DOHH2 (cell line): ENCODE measurements around the gene NEGR1.

Source experiments
- H3F3A ChIP-seq: fragments of 200-600 bp; sonication (generic), shearing (Covaris generic); 2 replicates; pipeline ENCODE4 v1.6.0; 2016; ENCODE audit warnings: antibody characterized with exemption, mild to moderate bottlenecking; ENCODE audit not compliant: control insufficient read depth, insufficient read depth
- H3K27ac ChIP-seq: fragments of 200-600 bp; sonication (generic); 2 replicates; pipeline ENCODE4 v1.5.1; 2014; ENCODE audit warnings: low read depth, mild to moderate bottlenecking, low read length, moderate library complexity
- H3K27me3 ChIP-seq: fragments of 200-600 bp; sonication (generic); 2 replicates; pipeline ENCODE4 v1.6.1; 2014; ENCODE audit warnings: mild to moderate bottlenecking, low read length, mixed read lengths; ENCODE audit not compliant: control insufficient read depth
- H3K36me3 ChIP-seq: fragments of 200-600 bp; sonication (generic); 2 replicates; pipeline ENCODE4 v1.6.1; 2014; ENCODE audit warnings: mild to moderate bottlenecking, low read length, moderate library complexity, mixed read lengths; ENCODE audit not compliant: control insufficient read depth
- H3K4me1 ChIP-seq: fragments of 200-600 bp; sonication (generic); 2 replicates; pipeline ENCODE4 v1.6.1; 2014; ENCODE audit warnings: mild to moderate bottlenecking, low read length, mixed read lengths; ENCODE audit not compliant: control insufficient read depth
- H3K4me2 ChIP-seq: fragments of 200-600 bp; sonication (generic); 2 replicates; pipeline ENCODE4 v1.6.0; 2014; ENCODE audit warnings: mild to moderate bottlenecking, low read length, moderate library complexity
- H3K4me3 ChIP-seq: fragments of 200-600 bp; sonication (generic); 2 replicates; pipeline ENCODE4 v1.5.1; 2014; ENCODE audit warnings: mild to moderate bottlenecking, low read length, mixed read lengths
- H3K79me2 ChIP-seq: fragments of 200-600 bp; sonication (generic); 2 replicates; pipeline ENCODE4 v1.6.1; 2014; ENCODE audit warnings: mild to moderate bottlenecking, low read length, mixed read lengths; ENCODE audit not compliant: control insufficient read depth
- H3K9me2 ChIP-seq: fragments of 200-600 bp; sonication (generic); replicated peaks from 2 replicates; pipeline ENCODE4 v1.6.1; 2014; ENCODE audit warnings: mild to moderate bottlenecking, low read length, mixed read lengths; ENCODE audit not compliant: control insufficient read depth
- H3K9me3 ChIP-seq: fragments of 200-600 bp; sonication (generic); 2 replicates; pipeline ENCODE4 v1.6.1; 2014; ENCODE audit warnings: antibody characterized with exemption, low read length, mixed read lengths; ENCODE audit not compliant: control insufficient read depth, insufficient read depth
- H4K20me1 ChIP-seq: fragments of 200-600 bp; sonication (generic); 2 replicates; pipeline ENCODE4 v1.6.0; 2014; ENCODE audit warnings: low read depth, mild to moderate bottlenecking, antibody characterized with exemption, low read length, moderate library complexity; ENCODE audit not compliant: control insufficient read depth, insufficient read depth
- EZH2phosphoT487 ChIP-seq: fragments of 200-600 bp; sonication (generic); IDR thresholded peaks from 2 replicates; pipeline ENCODE4 v1.6.1; 2017; ENCODE audit warnings: borderline replicate concordance, mild to moderate bottlenecking, antibody characterized with exemption, low read length, moderate library complexity, mixed read lengths
- TF ChIP-seq, protein P1 (sequence below): fragments of 200-600 bp; sonication (generic); IDR thresholded peaks from one replicate; pipeline ENCODE4 v1.5.1; 2014; ENCODE audit warnings: antibody characterized with exemption, mild to moderate bottlenecking, low read depth, low read length; ENCODE audit not compliant: poor library complexity, severe bottlenecking

NEGR1 gene

DNA sequence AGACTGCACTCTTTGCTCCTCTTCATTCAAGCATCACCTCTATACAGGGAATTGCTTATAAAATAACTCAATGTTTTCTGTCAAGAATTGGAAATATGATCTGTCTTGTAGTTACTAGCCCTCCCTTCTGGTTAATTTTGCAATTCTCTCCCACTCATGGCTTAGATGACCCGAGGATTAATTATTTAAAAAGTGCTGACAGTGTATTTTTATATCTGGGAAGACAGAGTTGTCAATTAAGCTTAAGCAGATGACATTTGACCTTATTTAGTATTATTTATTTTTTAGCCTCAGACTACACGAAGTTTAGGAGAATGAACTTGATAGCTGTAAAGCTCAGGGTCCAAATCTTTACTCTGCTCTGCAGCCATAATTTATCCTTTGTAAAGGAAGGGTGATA lies 538.5 kb downstream of the NEGR1 start:
- Histone ChIP-seq H3K36me3 (no peaks in the 10 kb centered on the region), H3F3A (no peaks in the 10 kb centered on the region), H4K20me1 (no peaks in the 10 kb centered on the region), H3K9me3 (no peaks in the 10 kb centered on the region), H3K4me2 (no peak overlapping the region), H3K79me2 (no peaks in the 10 kb centered on the region), H3K27me3 (no peaks in the 10 kb centered on the region), H3K4me1 (no peaks in the 10 kb centered on the region), H3K9me2 (no peaks in the 10 kb centered on the region), H3K27ac (no peak overlapping the region), H3K4me3 (no peak overlapping the region)
- TF ChIP-seq EZH2phosphoT487, result no peak
- TF ChIP-seq, protein P1, sequence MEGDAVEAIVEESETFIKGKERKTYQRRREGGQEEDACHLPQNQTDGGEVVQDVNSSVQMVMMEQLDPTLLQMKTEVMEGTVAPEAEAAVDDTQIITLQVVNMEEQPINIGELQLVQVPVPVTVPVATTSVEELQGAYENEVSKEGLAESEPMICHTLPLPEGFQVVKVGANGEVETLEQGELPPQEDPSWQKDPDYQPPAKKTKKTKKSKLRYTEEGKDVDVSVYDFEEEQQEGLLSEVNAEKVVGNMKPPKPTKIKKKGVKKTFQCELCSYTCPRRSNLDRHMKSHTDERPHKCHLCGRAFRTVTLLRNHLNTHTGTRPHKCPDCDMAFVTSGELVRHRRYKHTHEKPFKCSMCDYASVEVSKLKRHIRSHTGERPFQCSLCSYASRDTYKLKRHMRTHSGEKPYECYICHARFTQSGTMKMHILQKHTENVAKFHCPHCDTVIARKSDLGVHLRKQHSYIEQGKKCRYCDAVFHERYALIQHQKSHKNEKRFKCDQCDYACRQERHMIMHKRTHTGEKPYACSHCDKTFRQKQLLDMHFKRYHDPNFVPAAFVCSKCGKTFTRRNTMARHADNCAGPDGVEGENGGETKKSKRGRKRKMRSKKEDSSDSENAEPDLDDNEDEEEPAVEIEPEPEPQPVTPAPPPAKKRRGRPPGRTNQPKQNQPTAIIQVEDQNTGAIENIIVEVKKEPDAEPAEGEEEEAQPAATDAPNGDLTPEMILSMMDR, result no peak

DNA sequence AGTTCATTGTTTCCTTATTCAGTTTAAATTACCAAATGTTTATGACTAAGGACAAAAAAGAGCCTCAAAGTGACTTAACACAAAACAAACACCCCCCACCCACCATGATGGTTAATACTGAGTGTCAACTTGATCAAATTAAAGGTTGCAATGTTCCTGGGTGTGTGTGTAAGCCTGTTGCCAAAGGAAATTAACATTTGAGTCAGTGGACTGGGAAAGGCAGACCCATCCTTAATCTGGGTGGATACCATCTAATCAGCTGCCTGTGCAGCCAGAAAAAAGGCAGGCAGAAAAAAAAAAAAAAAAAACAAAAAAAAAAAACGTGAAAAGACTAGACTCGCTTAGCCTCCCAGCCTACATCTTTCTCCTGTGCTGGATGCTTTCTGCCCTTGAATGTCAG lies 543.4 kb downstream of the NEGR1 start:
- no peaks in the 10 kb centered on the region for H3K36me3 ChIP-seq
- H3K27me3 ChIP-seq, result no peaks in the 10 kb centered on the region
- H3K79me2 ChIP-seq, result no peaks in the 10 kb centered on the region
- no peaks in the 10 kb centered on the region for H3K9me2 ChIP-seq
- H3K4me3 ChIP-seq, result no peak overlapping the region
- TF ChIP-seq, protein P1, result no peak
- H3K27ac ChIP-seq, result no peak overlapping the region
- H4K20me1 ChIP-seq, result no peaks in the 10 kb centered on the region
- no peaks in the 10 kb centered on the region for H3K9me3 ChIP-seq
- H3K4me2 ChIP-seq, result no peak overlapping the region
- no peaks in the 10 kb centered on the region for H3K4me1 ChIP-seq
- H3F3A ChIP-seq, result no peaks in the 10 kb centered on the region

DNA sequence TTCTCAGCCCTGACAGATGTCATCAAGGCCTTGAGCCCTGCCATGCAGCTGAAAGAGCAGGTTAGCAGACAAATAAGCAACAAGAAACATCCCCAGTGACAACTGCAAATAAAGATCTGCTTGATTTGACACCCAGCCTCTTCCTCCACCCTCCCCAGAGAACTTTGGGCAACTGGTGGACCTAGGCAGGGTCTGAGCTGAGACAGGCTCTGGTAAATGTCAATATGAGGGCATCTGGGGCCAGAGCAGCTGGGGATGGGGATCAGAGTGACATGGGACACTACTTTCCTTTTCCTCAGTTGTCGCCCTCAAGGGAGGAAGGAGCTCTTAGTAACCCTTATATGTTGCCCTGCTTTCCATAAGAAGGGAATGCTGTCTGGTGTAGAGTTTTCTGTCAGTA lies 544.1 kb downstream of the NEGR1 start:
- no peak overlapping the region for H3K4me2 ChIP-seq
- H4K20me1 ChIP-seq, result no peaks in the 10 kb centered on the region
- H3K4me3 ChIP-seq, result no peak overlapping the region
- no peaks in the 10 kb centered on the region for H3K4me1 ChIP-seq
- H3K27ac ChIP-seq, result no peak overlapping the region
- H3K79me2 ChIP-seq, result no peaks in the 10 kb centered on the region
- TF ChIP-seq, protein P1, result no peak
- no peak for TF ChIP-seq EZH2phosphoT487
- no peaks in the 10 kb centered on the region for H3K27me3 ChIP-seq
- no peaks in the 10 kb centered on the region for H3K36me3 ChIP-seq
- H3K9me3 ChIP-seq, result no peaks in the 10 kb centered on the region
- no peaks in the 10 kb centered on the region for H3K9me2 ChIP-seq
- no peaks in the 10 kb centered on the region for H3F3A ChIP-seq

DNA sequence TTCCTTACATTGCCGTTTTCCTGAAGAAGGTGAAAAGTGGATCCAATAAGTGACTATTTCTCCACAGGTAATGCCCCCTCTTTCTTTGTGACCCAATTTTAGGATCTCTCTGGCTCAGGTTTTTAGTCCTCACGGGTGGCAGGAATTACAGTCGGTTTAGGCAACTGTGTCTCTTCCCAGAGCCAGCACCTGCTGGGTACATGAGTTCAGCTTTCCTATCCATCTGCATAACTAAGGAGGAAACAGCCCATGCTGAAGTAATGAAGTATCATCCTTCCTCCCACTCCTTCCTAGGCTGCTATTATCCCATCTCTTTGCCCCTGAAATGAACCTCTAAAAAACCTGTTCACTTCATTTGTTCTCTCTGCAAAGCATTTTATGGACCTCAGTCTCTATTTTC lies 544.6 kb downstream of the NEGR1 start:
- H3K4me2 ChIP-seq, result no peak overlapping the region
- H3K9me2 ChIP-seq, result no peaks in the 10 kb centered on the region
- H3K27me3 ChIP-seq, result no peaks in the 10 kb centered on the region
- H4K20me1 ChIP-seq, result no peaks in the 10 kb centered on the region
- no peak overlapping the region for H3K4me3 ChIP-seq
- H3K27ac ChIP-seq, result no peak overlapping the region
- TF ChIP-seq, protein P1, result no peak
- H3K4me1 ChIP-seq, result no peaks in the 10 kb centered on the region
- H3K9me3 ChIP-seq, result no peaks in the 10 kb centered on the region
- no peaks in the 10 kb centered on the region for H3F3A ChIP-seq
- H3K36me3 ChIP-seq, result no peaks in the 10 kb centered on the region
- no peaks in the 10 kb centered on the region for H3K79me2 ChIP-seq
